Motor neuron (in vitro differentiated cells): Measurements from ENCODE around the gene NBAS. TPM values are rescaled to one million over a fixed set of nuclear protein-coding genes. Genes with fewer than 3 reads are reported as not detected.

Experiments
- ATAC-seq, 8 experiments: fragments of 200-7000 bp; cut with Tn5 transposase; replicated peaks in 6 of 8; 2 replicates each; pipeline ENCODE4 v1.8.0; 2021; ENCODE audit warnings: mild to moderate bottlenecking in 8 of 8, moderate library complexity in 8 of 8
- H3K27ac ChIP-seq, 2 donors: fragments of 250-450 bp; sonication (Bioruptor Pico); 2 replicates each; pipeline ENCODE4 v1.9.0; 2021; ENCODE audit warnings: antibody characterized with exemption in 2 of 2, mild to moderate bottlenecking in 2 of 2, moderate library complexity in 1 of 2
- H3K4me1 ChIP-seq, 2 donors: fragments of 250-450 bp; sonication (Bioruptor Pico); replicated peaks in 1 of 2; 2 replicates each; pipeline ENCODE4 v1.6.1; 2021; ENCODE audit warnings: antibody characterized with exemption in 2 of 2, mild to moderate bottlenecking in 2 of 2, moderate library complexity in 1 of 2
- H3K4me3 ChIP-seq, 5 donors: fragments of 250-450 bp; sonication (Bioruptor Pico); 2 replicates each; pipeline ENCODE4 v1.9.0; 2021; ENCODE audit warnings: antibody characterized with exemption in 5 of 5, mild to moderate bottlenecking in 5 of 5, moderate library complexity in 4 of 5
- whole genome bisulfite sequencing, 10 experiments: fragments of 450-650 bp; shearing (Covaris generic); methylation state at CpG; one replicate each; pipeline ENCODE4 v1.0.0; 2022; 5-methylcytosine and 5-hydroxymethylcytosine counted together
- in situ Hi-C, 9 experiments: fragments of 400-800 bp; cut with MboI; loops; one replicate each; pipeline ENCODE4 v1.15.0; 2021; ENCODE audit warnings: low sequenced_read_pairs in 9 of 9, low pct_unique_long_range_greater_than_20kb in 2 of 9; ENCODE audit not compliant: unreplicated experiment in 9 of 9
- total RNA-seq, 8 experiments: library from RNA; unstranded; fragments of 300-600 nt; gene quantifications; 2 replicates each; pipeline versions ENCODE4 v1.2.3 to v1.2.4, GENCODE V29; 2022

NBAS gene
- total RNA-seq, 8 experiments from 2014 or later = 40.4 to 90.0 (median 71.7) TPM

- H3K27ac ChIP-seq = peak overlapping the region in 1 of 2 donors; percentile 75
- ATAC-seq = peak in 1 of 8 experiments; percentile 18
- peaks cover 4 to 26% of the 10 kb centered on the region in 2 donors for H3K4me1 ChIP-seq
- no peak overlapping the region for H3K4me3 ChIP-seq
- in situ Hi-C loops = loop anchor here in 3 of 9 experiments (25.0 kb wide), 4 partner anchors 222 to 1172 kb away; partner anchors contain the start of gene LRATD1 (in 2 of the 3)
- 57 to 100% (median 80%) methylated on average over 1 of the region's 1 CpG; no CpG with 5 or more reads in 5 of the 10 experiments for WGBS, 10 experiments
Measured at GRCh38 chr2:15583826-15584225, 22.7 kb upstream of the NBAS start.

- H3K4me3 ChIP-seq = peak overlapping the region in 1 of 5 donors; percentile 8
- in situ Hi-C loops = loop anchor here in 3 of 9 experiments (25.0 kb wide), 4 partner anchors 221 to 1171 kb away; partner anchors contain the start of gene LRATD1 (in 2 of the 3)
- peak overlapping the region; percentile 72 to 90 for H3K27ac ChIP-seq
- ATAC-seq = peak in 7 of 8 experiments; percentile 68 to 93 (median 91)
- H3K4me1 ChIP-seq = peaks cover 4 to 26% of the 10 kb centered on the region in 2 donors
- 4 to 83% (median 49%) methylated on average over 1 to 12 of the region's 15 CpGs; no CpG with 5 or more reads in 2 of the 10 experiments for WGBS, 10 experiments
Measured at GRCh38 chr2:15582710-15583357, 21.7 kb upstream of the NBAS start.

DNA sequence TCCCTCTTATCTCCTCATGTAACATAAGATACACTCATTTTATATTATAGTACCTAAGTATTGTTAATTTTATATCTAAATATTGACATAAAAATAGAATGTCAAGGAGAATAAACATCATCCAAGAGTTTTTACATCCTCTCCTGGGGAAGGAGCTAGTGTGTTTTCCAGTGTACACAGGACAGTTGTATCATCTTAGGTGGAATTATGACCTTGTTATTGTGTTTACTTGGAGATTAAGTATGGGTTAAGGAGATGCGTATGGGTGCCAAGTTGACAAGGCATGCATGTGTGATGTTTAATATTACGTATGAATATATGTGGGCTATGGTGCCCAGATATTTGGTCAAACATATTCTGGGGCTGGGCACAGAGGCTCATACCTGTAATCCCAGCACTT is 19.3 kb upstream of the NBAS start:
- in situ Hi-C loops = loop anchor here in 3 of 9 experiments (25.0 kb wide), 4 partner anchors 218 to 1168 kb away; partner anchors contain the start of gene LRATD1 (in 2 of the 3)
- WGBS, 10 experiments = 80 to 100% (median 100%) methylated on average over 1 to 2 of the region's 2 CpGs; no CpG with 5 or more reads in 3 of the 10 experiments
- ATAC-seq = no peak
- H3K4me1 ChIP-seq = peaks cover 4 to 26% of the 10 kb centered on the region in 2 donors
- no peak overlapping the region for H3K27ac ChIP-seq
- H3K4me3 ChIP-seq = no peak overlapping the region

DNA sequence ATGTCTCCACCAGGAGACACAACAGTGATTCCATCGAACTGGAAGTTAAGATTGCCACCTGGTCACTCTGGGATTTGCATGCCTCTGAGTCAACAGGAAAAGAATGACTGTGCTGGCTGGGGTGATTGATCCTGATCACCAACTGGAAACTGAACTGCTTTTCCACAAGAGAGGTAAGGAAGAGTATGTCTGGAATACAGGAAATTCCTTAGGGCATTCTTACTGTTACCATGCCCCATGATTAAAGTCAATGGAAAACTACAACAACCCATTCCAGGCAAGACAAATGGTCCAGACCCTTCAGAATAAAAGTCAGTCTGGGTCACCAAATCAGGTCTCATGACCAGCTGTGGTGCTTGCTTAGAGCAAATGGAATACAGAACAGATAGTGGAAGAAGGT is 18.5 kb upstream of the NBAS start:
- in situ Hi-C loops = loop anchor here in 3 of 9 experiments (25.0 kb wide), 4 partner anchors 217 to 1167 kb away; partner anchors contain the start of gene LRATD1 (in 2 of the 3)
- 0 to 83% (median 55%) methylated on average over 1 of the region's 1 CpG; no CpG with 5 or more reads in 6 of the 10 experiments for WGBS, 10 experiments

GRCh38 chr2:15577071-15577735 is 16.1 kb upstream of the NBAS start:
- in situ Hi-C loops = loop anchor here in 3 of 9 experiments (25.0 kb wide), 4 partner anchors 215 to 1165 kb away; partner anchors contain the start of gene LRATD1 (in 2 of the 3)
- ATAC-seq = peak; percentile 87 to 100 (median 99)
- Histone ChIP-seq H3K4me1 (peaks cover 4 to 7% of the 10 kb centered on the region in 2 donors), H3K4me3 (no peak overlapping the region), H3K27ac (no peak overlapping the region)
- WGBS, 10 experiments = 20 to 100% (median 40%) methylated on average over 1 to 6 of the region's 7 CpGs

More for the DNA sequence above, 18.5 kb upstream of the NBAS start:
- Histone ChIP-seq H3K4me3 (no peak overlapping the region), H3K27ac (no peak overlapping the region), H3K4me1 (peaks cover 4 to 26% of the 10 kb centered on the region in 2 donors)
- ATAC-seq = no peak

GRCh38 chr2:15571729-15572128 is 10.6 kb upstream of the NBAS start:
- ATAC-seq = no peak
- Histone ChIP-seq H3K27ac (no peak overlapping the region), H3K4me3 (no peak overlapping the region), H3K4me1 (peaks cover 0 to 6% of the 10 kb centered on the region in 2 donors)
- WGBS, 10 experiments = 67 to 97% (median 77%) methylated on average over 2 to 3 of the region's 3 CpGs; no CpG with 5 or more reads in 1 of the 10 experiments
- in situ Hi-C loops = no loop called here

GRCh38 chr2:15570104-15570503 is 9.0 kb upstream of the NBAS start:
- in situ Hi-C loops = no loop called here
- 0 to 100% (median 40%) methylated on average over 1 to 5 of the region's 5 CpGs; no CpG with 5 or more reads in 2 of the 10 experiments for WGBS, 10 experiments
- peak in 1 of 8 experiments; percentile 75 for ATAC-seq
- no peak overlapping the region for H3K27ac ChIP-seq
- peaks cover 0 to 6% of the 10 kb centered on the region in 2 donors for H3K4me1 ChIP-seq
- H3K4me3 ChIP-seq = no peak overlapping the region

- Histone ChIP-seq H3K27ac (no peak overlapping the region), H3K4me3 (no peak overlapping the region), H3K4me1 (peaks cover 0 to 6% of the 10 kb centered on the region in 2 donors)
- 96 to 100% (median 100%) methylated on average over 3 to 10 of the region's 12 CpGs; no CpG with 5 or more reads in 5 of the 10 experiments for WGBS, 10 experiments
- ATAC-seq = no peak
- in situ Hi-C loops = no loop called here
Measured at GRCh38 chr2:15568874-15569273, 7.7 kb upstream of the NBAS start.

DNA sequence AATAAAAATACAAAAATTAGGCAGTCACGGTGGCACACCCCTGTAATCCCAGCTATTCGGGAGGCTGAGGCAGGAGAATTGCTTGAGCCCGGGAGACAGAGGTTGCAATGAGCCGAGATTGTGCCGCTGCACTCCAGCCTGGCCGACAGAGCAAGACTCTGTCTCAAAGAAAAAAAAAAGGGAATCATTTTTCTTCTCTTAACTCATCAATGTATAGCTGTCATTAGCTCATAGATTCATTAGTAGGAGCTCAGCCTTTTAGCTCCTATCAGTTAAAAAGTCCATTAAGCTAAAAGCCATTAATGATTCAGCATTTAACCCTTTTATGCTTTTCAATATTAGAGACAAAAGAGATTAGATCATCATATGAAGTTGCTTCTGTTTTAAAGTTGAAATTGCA is 5.8 kb upstream of the NBAS start:
- WGBS, 10 experiments = 14 to 100% (median 88%) methylated on average over 1 to 6 of the region's 6 CpGs; no CpG with 5 or more reads in 2 of the 10 experiments

DNA sequence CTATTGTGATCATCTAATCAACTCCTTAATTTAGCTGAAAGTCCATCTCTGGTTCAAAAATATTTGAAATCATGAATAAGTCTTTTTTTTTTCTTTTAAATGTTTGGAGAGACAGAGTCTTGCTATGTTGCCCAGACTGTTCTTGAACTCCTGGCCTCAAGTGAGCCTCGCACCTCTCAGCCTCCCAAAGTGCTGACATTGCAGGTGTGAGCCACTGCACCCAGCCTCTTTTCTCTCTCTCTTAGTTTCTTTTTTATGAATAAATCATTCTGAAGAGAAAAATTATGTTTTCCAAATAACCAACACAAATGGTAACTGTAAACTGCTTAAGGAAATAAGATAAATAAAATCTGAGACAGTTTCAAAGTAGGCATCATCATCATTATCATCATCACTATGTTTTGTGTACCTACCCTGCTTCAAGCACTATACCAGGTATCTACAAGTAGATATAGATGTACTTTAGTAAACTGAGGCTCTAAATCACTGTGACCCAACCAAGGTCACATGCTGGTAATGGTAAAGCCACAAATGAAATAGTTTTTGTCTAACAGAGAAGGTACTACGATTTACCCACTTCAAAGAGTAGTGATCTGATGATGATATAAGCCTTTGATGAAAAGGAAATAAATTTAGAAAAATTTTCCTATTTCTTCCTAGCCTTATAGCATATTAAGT is 5.0 kb upstream of the NBAS start:
- H3K27ac ChIP-seq = no peak overlapping the region
- in situ Hi-C loops = no loop called here
- ATAC-seq = no peak
- WGBS, 10 experiments = 0 to 45% (median 38%) methylated on average over 1 to 2 of the region's 2 CpGs; no CpG with 5 or more reads in 2 of the 10 experiments
- no peak overlapping the region for H3K4me3 ChIP-seq
- H3K4me1 ChIP-seq = peaks cover 0 to 21% of the 10 kb centered on the region in 2 donors

More for the DNA sequence above, 5.8 kb upstream of the NBAS start:
- H3K27ac ChIP-seq = no peak overlapping the region
- in situ Hi-C loops = no loop called here
- peak in 3 of 8 experiments; percentile 55 to 76 (median 65) for ATAC-seq
- no peak overlapping the region for H3K4me3 ChIP-seq
- H3K4me1 ChIP-seq = peaks cover 0 to 21% of the 10 kb centered on the region in 2 donors

DNA sequence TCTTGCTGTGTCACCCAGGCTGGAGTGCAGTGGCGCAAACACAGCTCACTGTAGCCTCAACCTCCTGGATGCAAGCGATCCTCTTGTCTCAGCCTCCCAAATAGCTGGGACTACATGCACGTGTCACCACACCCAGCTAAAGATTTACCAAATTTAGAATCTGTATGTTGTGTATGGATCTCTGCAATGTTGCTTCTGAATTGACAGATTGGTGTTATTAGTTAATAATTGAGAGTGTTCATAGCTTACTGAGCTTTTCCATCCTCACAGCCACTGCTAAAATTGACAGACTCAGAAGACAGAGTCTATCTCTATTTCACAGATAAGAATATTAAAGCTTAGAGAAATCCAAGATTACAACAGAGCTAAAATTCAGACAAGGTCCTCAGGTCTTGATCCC is 4.3 kb upstream of the NBAS start:
- in situ Hi-C loops = no loop called here
- 64 to 100% (median 85%) methylated on average over 1 to 3 of the region's 3 CpGs; no CpG with 5 or more reads in 1 of the 10 experiments for WGBS, 10 experiments
- Histone ChIP-seq H3K4me3 (no peak overlapping the region), H3K27ac (no peak overlapping the region), H3K4me1 (peaks cover 0 to 17% of the 10 kb centered on the region in 2 donors)
- no peak for ATAC-seq

DNA sequence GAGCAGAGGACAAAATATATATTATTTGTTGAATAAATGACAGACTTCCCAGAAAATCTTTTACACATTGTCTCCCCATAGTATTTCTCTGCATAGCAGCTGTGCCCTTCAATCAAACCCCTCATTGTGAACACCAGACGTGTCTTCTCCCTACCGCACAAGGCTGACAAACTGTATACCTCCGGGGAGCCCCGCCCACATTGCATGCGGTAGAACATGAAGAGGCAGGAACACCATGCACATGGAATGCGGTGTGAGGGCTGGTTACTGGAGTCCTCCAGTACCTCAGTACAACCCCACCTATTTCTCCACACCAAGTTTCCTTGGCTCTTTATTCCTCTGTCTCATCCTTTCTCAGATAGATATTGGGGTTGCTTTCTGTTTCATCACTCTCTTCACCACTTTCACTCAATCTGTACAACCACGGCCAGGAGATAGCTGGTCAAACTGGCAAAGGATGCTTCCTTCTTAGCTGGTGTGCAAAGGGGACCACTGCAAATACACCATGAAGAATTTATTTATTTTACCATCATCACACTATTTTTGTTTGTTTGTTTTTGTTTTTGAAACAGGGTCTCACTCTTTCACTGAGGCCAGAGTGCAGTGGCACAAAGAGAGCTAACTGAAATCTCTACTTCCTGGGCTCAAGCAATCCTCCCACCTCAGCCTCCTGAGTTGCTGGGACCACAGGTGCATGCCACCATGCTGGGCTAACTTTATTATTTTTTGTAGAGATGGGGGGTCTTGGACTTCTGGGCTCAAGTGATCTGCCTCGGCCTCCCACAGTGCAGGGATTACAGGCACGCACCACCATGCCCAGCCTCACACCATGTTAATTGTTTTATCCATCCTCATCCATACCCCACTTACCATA is 2.3 kb upstream of the NBAS start:
- 78 to 100% (median 90%) methylated on average over 1 to 9 of the region's 9 CpGs; no CpG with 5 or more reads in 2 of the 10 experiments for WGBS, 10 experiments
- in situ Hi-C loops = no loop called here
- Histone ChIP-seq H3K4me1 (peaks cover 2 to 21% of the 10 kb centered on the region in 2 donors), H3K4me3 (no peak overlapping the region), H3K27ac (no peak overlapping the region)
- ATAC-seq = no peak
